Gastroesophageal sphincter (tissue), 4 donors: ENCODE results near the gene SOX13. TPM values are rescaled to one million over a fixed set of nuclear protein-coding genes. Genes with fewer than 3 reads are reported as not detected.
"Not testable (repeated sequence)": the region's sequence is repeated elsewhere in the genome, so short reads cannot be mapped to it uniquely, and the experiment has no call there.

ENCODE experiments used
- ATAC-seq: fragments of 150-250 bp; one replicate; pipeline ENCODE4 v1.9.1; 2016; ENCODE audit warnings: mild to moderate bottlenecking, moderate library complexity
- H3K27ac ChIP-seq, 4 donors: fragments of 200-600 bp; sonication (generic) in 3 of 4; 1 replicate in 3 of 4; 2 replicates in 1 of 4; pipeline ENCODE4 v1.5.1; 2016 to 2019
- H3K27me3 ChIP-seq: fragments of 200-600 bp; sonication (generic); one replicate; pipeline ENCODE4 v1.5.1; 2019
- H3K36me3 ChIP-seq, 2 donors: fragments of 200-600 bp; sonication (generic); one replicate each; pipeline ENCODE4 v1.5.1; 2019; ENCODE audit warnings: control low read depth in 1 of 2
- H3K4me1 ChIP-seq, 3 donors: fragments of 200-600 bp; sonication (generic); 1 replicate in 2 of 3; 2 replicates in 1 of 3; pipeline ENCODE4 v1.5.1; 2016 to 2019; ENCODE audit warnings: control low read depth in 2 of 3
- H3K4me3 ChIP-seq, 2 donors: fragments of 200-600 bp; sonication (generic); one replicate each; pipeline ENCODE4 v1.5.1; 2019; ENCODE audit warnings: mild to moderate bottlenecking in 1 of 2, moderate library complexity in 1 of 2
- H3K9me3 ChIP-seq, 3 donors: fragments of 200-600 bp; sonication (generic); one replicate each; pipeline ENCODE4 v1.5.1; 2017 to 2019; ENCODE audit warnings: control low read depth in 2 of 3
- CTCF ChIP-seq, 4 experiments: fragments of 200-600 bp in 2 of 4; fragments of 450-650 bp in 2 of 4; sonication (generic) in 1 of 4; IDR thresholded peaks; one replicate each; pipeline ENCODE4 v1.5.1; 2017 to 2019; ENCODE audit warnings: antibody characterized with exemption in 4 of 4, mild to moderate bottlenecking in 2 of 4, moderate library complexity in 2 of 4
- EP300 ChIP-seq: sonication (generic); formaldehyde crosslinking; IDR thresholded peaks from one replicate; pipeline ENCODE4 v1.6.1; 2017; ENCODE audit warnings: antibody characterized with exemption, mild to moderate bottlenecking
- POLR2A ChIP-seq, 2 donors: fragments of 450-650 bp; IDR thresholded peaks; one replicate each; pipeline ENCODE4 v1.6.1; 2017; ENCODE audit warnings: antibody characterized with exemption in 2 of 2, mild to moderate bottlenecking in 2 of 2, moderate library complexity in 1 of 2
- POLR2AphosphoS5 ChIP-seq: sonication (generic); formaldehyde crosslinking; IDR thresholded peaks from one replicate; pipeline ENCODE4 v1.6.1; 2017; ENCODE audit warnings: antibody characterized with exemption
- WGBS, 2 donors: methylation state at CpG; one replicate each; pipeline ENCODE4 v1.1.5; 2018; ENCODE audit warnings: low coverage in 1 of 2; 5-methylcytosine and 5-hydroxymethylcytosine counted together
- total RNA-seq, 4 donors: library from RNA; depleted of rRNA; stranded (reverse); fragments of >200 nt; gene quantifications; one replicate each; pipeline ENCODE4 v1.1.0, GENCODE V29; 2016

The SOX13 gene
- total RNA-seq, 4 donors from 2014 or later, result 15.3 to 20.4 (median 17.3) TPM

DNA sequence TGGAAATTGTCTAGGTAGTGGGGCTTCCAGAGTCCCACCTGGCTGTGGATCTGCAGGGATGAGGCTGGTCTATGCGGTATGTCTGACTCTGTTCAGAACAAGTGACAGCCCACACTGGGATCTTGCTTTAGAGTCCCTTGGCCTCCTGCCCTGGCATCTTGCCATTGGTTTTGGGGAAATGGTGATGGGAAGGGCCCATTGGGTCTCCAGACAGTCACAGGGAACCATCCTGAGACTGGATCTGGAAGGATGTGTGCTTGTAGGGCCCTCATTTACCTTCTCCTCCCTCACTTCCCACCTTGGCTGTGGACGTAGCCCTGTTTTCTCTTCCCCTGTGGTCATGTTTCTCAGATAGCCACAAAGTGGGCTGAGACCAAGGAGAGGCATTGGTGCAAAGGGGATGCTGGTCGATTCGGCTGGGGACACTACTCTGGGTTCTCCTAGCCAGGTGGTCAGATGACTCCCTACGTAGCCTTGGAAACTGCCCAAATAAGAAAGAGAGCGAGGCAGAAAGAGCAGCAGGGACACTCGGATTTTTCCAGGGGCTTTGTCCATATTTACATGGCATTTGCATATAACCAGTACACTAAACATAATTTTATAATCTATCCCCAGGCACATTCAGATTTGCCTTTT is 15.1 kb downstream of the SOX13 start:
- ATAC-seq, result no peak
- H3K4me1 ChIP-seq, result peaks cover 0 to 98% (median 28%) of the 10 kb centered on the region in 3 donors
- no peak for TF ChIP-seq POLR2A (IDR thresholded peaks at IDR 0.05)
- no peak for TF ChIP-seq EP300
- TF ChIP-seq CTCF (IDR thresholded peaks at IDR 0.05), result no peak
- no peak for TF ChIP-seq POLR2AphosphoS5

GRCh38 chr1:204088596-204088995 is 15.7 kb downstream of the SOX13 start:
- Histone ChIP-seq H3K27me3 (no peaks in the 10 kb centered on the region), H3K36me3 (no peaks in the 10 kb centered on the region), H3K4me3 (peak overlapping the region in 1 of 2 donors; percentile 31), H3K9me3 (no peaks in the 10 kb centered on the region), H3K27ac (peak overlapping the region; percentile 51 to 82 (median 79)), H3K4me1 (peaks cover 0 to 98% (median 28%) of the 10 kb centered on the region in 3 donors)
- TF ChIP-seq POLR2A (IDR thresholded peaks at IDR 0.05) (no peak), EP300 (no peak), CTCF (IDR thresholded peaks at IDR 0.05) (no peak), POLR2AphosphoS5 (no peak)
- no peak for ATAC-seq
- 60 to 65% methylated on average over 2 to 4 of the region's 8 CpGs for WGBS, 2 donors

More for the DNA sequence above, 15.1 kb downstream of the SOX13 start:
- H3K27ac ChIP-seq, result peak overlapping the region; percentile 51 to 82 (median 79)
- no peaks in the 10 kb centered on the region for H3K9me3 ChIP-seq
- no peaks in the 10 kb centered on the region for H3K36me3 ChIP-seq
- no peaks in the 10 kb centered on the region for H3K27me3 ChIP-seq
- peak overlapping the region in 1 of 2 donors; percentile 31 for H3K4me3 ChIP-seq
- WGBS, 2 donors, result 59 to 64% methylated on average over 4 of the region's 7 CpGs

- H3K4me1 ChIP-seq, result peaks cover 0 to 98% (median 23%) of the 10 kb centered on the region in 3 donors
- no peaks in the 10 kb centered on the region for H3K9me3 ChIP-seq
- ATAC-seq, result peak; percentile 82
- TF ChIP-seq POLR2AphosphoS5 (peak; percentile 61), CTCF (IDR thresholded peaks at IDR 0.05) (peak in 1 of 4 experiments; percentile 16), POLR2A (IDR thresholded peaks at IDR 0.05) (peak in 1 of 2 donors; percentile 8), EP300 (no peak)
- H3K27me3 ChIP-seq, result no peaks in the 10 kb centered on the region
- H3K27ac ChIP-seq, result peak overlapping the region in 3 of 4 donors; percentile 76 to 82 (median 82)
- WGBS, 2 donors, result 55 to 78% methylated on average over 6 to 10 of the region's 15 CpGs
- H3K36me3 ChIP-seq, result no peaks in the 10 kb centered on the region
- peak overlapping the region in 1 of 2 donors; percentile 31 for H3K4me3 ChIP-seq
These were observed 16.3 kb downstream of the SOX13 start for GRCh38 chr1:204089044-204089751.

- peak overlapping the region in 3 of 4 donors; percentile 76 to 82 (median 82) for H3K27ac ChIP-seq
- H3K4me3 ChIP-seq, ATAC-seq, H3K36me3 ChIP-seq, H3K9me3 ChIP-seq, H3K27me3 ChIP-seq: not testable (repeated sequence)
- 76% methylated on average over 3 of the region's 3 CpGs; no CpG with 5 or more reads in 1 of the 2 donors for WGBS, 2 donors
- H3K4me1 ChIP-seq, result peaks cover 0 to 98% (median 20%) of the 10 kb centered on the region in 3 donors
These were observed 17.2 kb downstream of the SOX13 start for GRCh38 chr1:204090132-204090531.

DNA sequence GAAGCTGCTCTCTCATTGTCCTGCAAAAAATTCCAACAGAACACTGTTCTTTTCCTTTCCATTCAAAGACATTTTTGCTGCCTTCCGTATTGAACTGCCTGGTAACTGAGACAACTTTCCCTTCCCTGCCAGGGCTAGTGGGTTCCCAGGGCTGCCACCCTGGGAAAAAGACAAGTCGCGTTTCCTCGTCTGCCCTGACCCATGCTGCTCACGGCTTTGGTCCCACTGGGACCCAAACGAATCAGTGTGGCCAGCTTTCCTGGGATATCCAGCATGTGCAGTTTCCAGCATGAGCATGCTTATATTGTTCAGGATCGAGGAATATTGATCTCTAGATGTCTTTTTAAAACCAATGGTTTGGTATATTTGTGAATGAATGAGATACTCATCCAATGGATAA is 18.2 kb downstream of the SOX13 start:
- H3K4me1 ChIP-seq, result peaks cover 0 to 97% (median 20%) of the 10 kb centered on the region in 3 donors

More for the DNA sequence above, 18.2 kb downstream of the SOX13 start:
- H3K36me3 ChIP-seq, result no peaks in the 10 kb centered on the region
- no peak for TF ChIP-seq POLR2AphosphoS5
- no peak for TF ChIP-seq POLR2A (IDR thresholded peaks at IDR 0.05)
- TF ChIP-seq EP300, result no peak
- TF ChIP-seq CTCF (IDR thresholded peaks at IDR 0.05), result no peak
- no peaks in the 10 kb centered on the region for H3K9me3 ChIP-seq
- 68 to 74% methylated on average over 4 to 5 of the region's 7 CpGs for WGBS, 2 donors
- H3K27me3 ChIP-seq, result no peaks in the 10 kb centered on the region
- no peak overlapping the region for H3K4me3 ChIP-seq
- H3K27ac ChIP-seq, result peak overlapping the region in 3 of 4 donors; percentile 32 to 82 (median 52)
- no peak for ATAC-seq
